Keratinocyte (primary cell): Measurements from ENCODE around the gene CXCL12.

Source experiments
- EZH2 ChIP-seq: IDR thresholded peaks from one replicate; pipeline ENCODE4 v1.6.1; 2012; ENCODE audit warnings: inconsistent platforms, mild to moderate bottlenecking, low read length, moderate library complexity
- TF ChIP-seq, protein P1 (sequence below), 3 experiments: IDR thresholded peaks in 1 of 3; conservative IDR thresholded peaks in 1 of 3; optimal IDR thresholded peaks in 1 of 3; 2 replicates in 2 of 3; 3 replicates in 1 of 3; pipeline versions ENCODE3 to v1.5.1; 2011; ENCODE audit warnings: low read length in 3 of 3, mild to moderate bottlenecking in 3 of 3, moderate library complexity in 2 of 3, control low read depth in 1 of 3, inconsistent platforms in 1 of 3; ENCODE audit not compliant: insufficient read depth in 2 of 3; ENCODE audit errors: extremely low read depth in 1 of 3

DNA sequence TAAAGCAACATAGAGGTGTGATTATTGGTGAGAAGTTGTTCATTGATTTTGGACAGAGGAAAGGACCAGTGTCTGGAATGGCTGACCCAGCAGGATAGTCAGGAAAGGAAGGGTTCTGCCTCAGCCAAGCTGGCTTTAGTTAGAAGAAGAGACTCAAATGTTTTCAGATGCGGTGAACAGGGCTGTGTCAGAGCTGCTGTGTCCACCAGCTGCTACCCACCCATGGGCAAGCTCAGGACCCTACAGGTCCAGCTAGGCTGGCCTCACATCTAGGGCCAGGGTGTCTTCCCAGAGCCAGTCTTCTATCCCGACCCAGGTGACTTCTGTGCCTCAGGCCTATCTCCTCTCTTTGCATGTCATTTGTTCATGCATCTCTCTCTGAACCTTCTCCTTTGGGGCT is 37.3 kb upstream of the CXCL12 start:
- TF ChIP-seq, protein P1, sequence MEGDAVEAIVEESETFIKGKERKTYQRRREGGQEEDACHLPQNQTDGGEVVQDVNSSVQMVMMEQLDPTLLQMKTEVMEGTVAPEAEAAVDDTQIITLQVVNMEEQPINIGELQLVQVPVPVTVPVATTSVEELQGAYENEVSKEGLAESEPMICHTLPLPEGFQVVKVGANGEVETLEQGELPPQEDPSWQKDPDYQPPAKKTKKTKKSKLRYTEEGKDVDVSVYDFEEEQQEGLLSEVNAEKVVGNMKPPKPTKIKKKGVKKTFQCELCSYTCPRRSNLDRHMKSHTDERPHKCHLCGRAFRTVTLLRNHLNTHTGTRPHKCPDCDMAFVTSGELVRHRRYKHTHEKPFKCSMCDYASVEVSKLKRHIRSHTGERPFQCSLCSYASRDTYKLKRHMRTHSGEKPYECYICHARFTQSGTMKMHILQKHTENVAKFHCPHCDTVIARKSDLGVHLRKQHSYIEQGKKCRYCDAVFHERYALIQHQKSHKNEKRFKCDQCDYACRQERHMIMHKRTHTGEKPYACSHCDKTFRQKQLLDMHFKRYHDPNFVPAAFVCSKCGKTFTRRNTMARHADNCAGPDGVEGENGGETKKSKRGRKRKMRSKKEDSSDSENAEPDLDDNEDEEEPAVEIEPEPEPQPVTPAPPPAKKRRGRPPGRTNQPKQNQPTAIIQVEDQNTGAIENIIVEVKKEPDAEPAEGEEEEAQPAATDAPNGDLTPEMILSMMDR (optimal IDR thresholded peaks at IDR 0.05 in 1 of 3, IDR thresholded peaks at IDR 0.05 in 1 of 3, conservative IDR thresholded peaks at IDR 0.05 in 1 of 3; ENCODE audit: extremely low read depth in 1 of 3, insufficient read depth in 2 of 3, low read length in 3 of 3), result no peak
- no peak for TF ChIP-seq EZH2
